Sigmoid colon (tissue), 4 donors: ENCODE results near the gene AGTPBP1.

Experiments
- CTCF ChIP-seq, 4 experiments: fragments of 450-650 bp in 3 of 4; fragments of 200-600 bp in 1 of 4; IDR thresholded peaks; one replicate each; pipeline ENCODE4 v1.5.1; 2016 to 2019; ENCODE audit warnings: antibody characterized with exemption in 4 of 4, mild to moderate bottlenecking in 3 of 4, moderate library complexity in 2 of 4
- EP300 ChIP-seq, 4 donors: sonication (generic); formaldehyde crosslinking; IDR thresholded peaks; one replicate each; pipeline ENCODE4 v1.6.1; 2017; ENCODE audit warnings: antibody characterized with exemption in 4 of 4
- POLR2A ChIP-seq, 2 donors: fragments of 450-650 bp; IDR thresholded peaks; one replicate each; pipeline ENCODE4 v1.6.1; 2016; ENCODE audit warnings: antibody characterized with exemption in 2 of 2, mild to moderate bottlenecking in 2 of 2, moderate library complexity in 2 of 2

DNA sequence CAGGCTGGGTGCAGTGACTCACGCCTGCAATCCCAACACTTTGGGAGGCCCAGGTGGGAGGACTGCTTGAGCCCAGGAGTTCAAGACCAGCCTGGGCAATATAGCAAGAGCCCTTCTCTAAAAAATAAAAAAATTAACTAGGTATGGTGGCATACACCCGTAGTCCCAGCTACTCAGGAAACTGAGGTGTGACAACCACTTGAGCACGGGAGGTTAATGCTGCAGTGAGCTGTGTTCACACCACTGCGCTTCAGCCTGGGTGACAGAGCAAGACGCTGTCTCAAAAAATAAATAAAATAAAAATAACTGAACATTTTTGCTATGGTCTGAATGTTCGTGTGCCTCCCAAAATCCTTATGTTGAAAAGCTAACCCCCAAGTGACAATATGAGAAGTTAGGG lies 24.5 kb downstream of the AGTPBP1 start:
- TF ChIP-seq CTCF (IDR thresholded peaks at IDR 0.05) (no peak), EP300 (IDR thresholded peaks at IDR 0.05) (no peak), POLR2A (IDR thresholded peaks at IDR 0.05) (no peak)
